Measurements from ENCODE around the gene USF1. TPM values are rescaled to one million over a fixed set of nuclear protein-coding genes. Genes with fewer than 3 reads are reported as not detected.

Gene USF1
- total and polyA plus RNA-seq, 2 experiments from 2014 or later: 23.8 to 74.8 TPM

- Histone ChIP-seq H3K36me3 (ENCODE audit: insufficient read depth) (no peaks in the 10 kb centered on the region), H2AFZ (no peak overlapping the region), H3K4me1 (ENCODE audit: insufficient read depth) (peaks cover 30% of the 10 kb centered on the region), H3K27me3 (ENCODE audit: insufficient read depth) (no peaks in the 10 kb centered on the region), H4K20me1 (replicated peaks; ENCODE audit: insufficient read depth) (peaks cover 29% of the 10 kb centered on the region), H3K4me2 (peak overlapping the region; percentile 69), H3K79me2 (replicated peaks; ENCODE audit: insufficient read depth) (peaks cover 44% of the 10 kb centered on the region), H3K9me2 (ENCODE audit: insufficient read depth) (no peaks in the 10 kb centered on the region), H3K4me3 (peak overlapping the region; percentile 99), H3F3A (replicated peaks; ENCODE audit: low read depth) (peaks cover 13% of the 10 kb centered on the region), H3K27ac (ENCODE audit: low read depth) (peak overlapping the region; percentile 84)
- Mint-ChIP-seq H3K27ac (peak overlapping the region; percentile 100), H3K9me3 (no peaks in the 10 kb centered on the region; the same call in 2 of the 3 replicates), H3K27me3 (ENCODE audit: insufficient read depth, low read depth, poor library complexity) (peaks cover 11% of the 10 kb centered on the region), H3K4me3 (peak overlapping the region; percentile 89), H3K4me1 (peaks cover 47% of the 10 kb centered on the region), H3K36me3 (ENCODE audit: low read depth) (peaks cover 15% of the 10 kb centered on the region)
- TF ChIP-seq CREB1 (CRISPR knock-in tag; IDR thresholded peaks at IDR 0.05; ENCODE audit: low read depth) (peak; percentile 91), CTCF (conservative IDR thresholded peaks at IDR 0.05; ENCODE audit: low read depth in 2 of 2) (no peak), POLR2AphosphoS5 (IDR thresholded peaks at IDR 0.05; ENCODE audit: low read depth) (peak; percentile 93)
- DNase-seq (ENCODE audit: low spot score) (peak; percentile 99), ATAC-seq (peak; percentile 95)
Observed at GRCh38 chr1:161021165-161021969, 24.4 kb downstream of the USF1 start.

- H3K9me2 ChIP-seq (ENCODE audit: insufficient read depth): no peaks in the 10 kb centered on the region
- Mint-ChIP-seq H3K4me3 (peak within 1 kb of the TSS; percentile 89), H3K27me3 (ENCODE audit: insufficient read depth, low read depth, poor library complexity) (peaks cover 11% of the 10 kb centered on the region), H3K9me3 (no peaks in the 10 kb centered on the region; the same call in 2 of the 3 replicates), H3K4me1 (peaks cover 47% of the 10 kb centered on the region), H3K36me3 (ENCODE audit: low read depth) (peaks cover 19% of the 10 kb centered on the region), H3K27ac (peak within 1 kb of the TSS; percentile 100)
- H3K79me2 ChIP-seq (replicated peaks; ENCODE audit: insufficient read depth): peaks cover 52% of the 10 kb centered on the region
- peak within 1 kb of the TSS; percentile 97 for H3K4me2 ChIP-seq
- H2AFZ ChIP-seq: no peak within 1 kb of the TSS
- H3K27ac ChIP-seq (ENCODE audit: low read depth): peak within 1 kb of the TSS; percentile 94
- peak within 1 kb of the TSS; percentile 99 for H3K4me3 ChIP-seq
- peaks cover 13% of the 10 kb centered on the region for H3F3A ChIP-seq (replicated peaks; ENCODE audit: low read depth)
- peaks cover 34% of the 10 kb centered on the region for H3K4me1 ChIP-seq (ENCODE audit: insufficient read depth)
- H3K36me3 ChIP-seq (ENCODE audit: insufficient read depth): no peaks in the 10 kb centered on the region
- ATAC-seq (peak; percentile 55), DNase-seq (ENCODE audit: low spot score) (peak; percentile 83)
- peaks cover 29% of the 10 kb centered on the region for H4K20me1 ChIP-seq (replicated peaks; ENCODE audit: insufficient read depth)
- no peaks in the 10 kb centered on the region for H3K27me3 ChIP-seq (ENCODE audit: insufficient read depth)
- TF ChIP-seq POLR2AphosphoS5 (IDR thresholded peaks at IDR 0.05; ENCODE audit: low read depth) (peak; percentile 88), ETS1 (IDR thresholded peaks at IDR 0.05) (0 out of 2 replicates have a peak, but pooled peaks have one; percentile 1), NANOG (IDR thresholded peaks at IDR 0.05; ENCODE audit: borderline replicate concordance) (no peak), ZNF331 (CRISPR knock-in tag; IDR thresholded peaks at IDR 0.05; ENCODE audit: low read depth) (no peak), REST (IDR thresholded peaks at IDR 0.05; ENCODE audit: unreplicated experiment) (no peak), EZH2phosphoT487 (IDR thresholded peaks at IDR 0.05; ENCODE audit: unreplicated experiment) (no peak)
Observed at GRCh38 chr1:161020509-161021164, 25.1 kb downstream of the USF1 start, which contains the start of gene F11R. Gene F11R (minus strand): TSS chr1:161021152. CDS start chr1:161021073, 79 bp downstream.

Data from GM23338 (cell line).